ENCODE results near the gene FXYD4.
A peak's percentile ranks its signal among the peaks of the same experiment; 100 is the strongest.

FXYD4 gene

GRCh38 chr10:43347997-43348396, 23.4 kb upstream of the FXYD4 start:
- DNase-seq: no peak

GRCh38 chr10:43348511-43349312, 22.7 kb upstream of the FXYD4 start:
- peak; percentile 91 to 92 for DNase-seq

- no peak for DNase-seq
Observed at GRCh38 chr10:43350156-43350555, 21.3 kb upstream of the FXYD4 start.

GRCh38 chr10:43350686-43351085, 20.8 kb upstream of the FXYD4 start:
- DNase-seq: no peak

DNA sequence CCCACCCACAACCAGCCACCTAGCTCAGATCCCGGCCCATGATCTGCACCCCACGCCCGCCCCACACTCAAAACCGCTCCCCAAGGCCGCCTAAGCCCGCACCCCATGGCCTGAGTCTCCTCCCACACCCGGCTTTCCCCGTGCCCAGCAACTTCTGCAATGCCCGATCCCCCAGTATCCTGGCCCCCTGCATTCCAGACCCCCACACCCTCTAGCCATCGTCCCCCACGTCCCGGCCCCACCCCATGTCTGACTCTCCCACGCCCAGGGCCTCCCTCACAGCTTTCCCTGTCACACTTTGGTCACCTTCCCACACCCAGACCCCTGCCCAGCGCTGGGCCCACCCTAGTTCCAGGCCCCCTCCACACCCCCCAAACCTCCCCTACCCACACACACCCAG, 20.1 kb upstream of the FXYD4 start:
- DNase-seq: no peak

DNA sequence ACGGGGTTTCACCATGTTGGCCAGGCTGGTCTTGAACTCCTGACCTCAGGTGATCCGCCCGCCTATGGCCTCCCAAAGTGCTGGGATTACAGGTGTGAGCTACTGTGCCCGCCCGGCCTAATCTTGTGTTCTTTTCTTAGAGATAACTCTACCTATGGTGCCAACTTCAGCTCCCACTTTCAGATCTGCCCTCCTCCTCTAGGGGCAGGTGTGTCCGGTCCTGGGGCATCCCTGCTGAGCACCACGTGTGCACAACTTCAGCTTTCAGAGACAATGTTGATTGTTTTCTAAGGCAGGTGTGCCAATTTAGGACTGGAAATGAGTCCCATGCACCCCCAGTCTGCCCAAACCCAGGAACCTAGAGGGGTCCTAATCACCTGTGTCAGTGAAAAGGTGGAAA, 18.5 kb upstream of the FXYD4 start:
- no peak for DNase-seq

GRCh38 chr10:43353495-43354329, 17.7 kb upstream of the FXYD4 start:
- no peak for DNase-seq

DNA sequence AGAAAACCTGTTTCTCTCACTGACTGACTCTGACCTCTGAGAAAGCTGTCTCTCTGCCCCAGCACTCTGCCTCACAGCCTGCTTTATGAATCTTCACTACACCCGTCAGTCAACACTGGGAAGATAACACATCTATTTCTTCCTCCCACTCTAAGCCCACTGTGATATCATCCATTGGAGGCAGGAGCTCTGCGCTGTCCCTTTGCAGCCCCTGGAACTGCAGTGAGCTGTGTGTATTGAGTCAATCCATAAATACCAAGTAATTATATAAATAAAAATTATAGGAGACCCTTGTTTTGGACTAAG, 17.2 kb upstream of the FXYD4 start:
- no peak for DNase-seq

DNA sequence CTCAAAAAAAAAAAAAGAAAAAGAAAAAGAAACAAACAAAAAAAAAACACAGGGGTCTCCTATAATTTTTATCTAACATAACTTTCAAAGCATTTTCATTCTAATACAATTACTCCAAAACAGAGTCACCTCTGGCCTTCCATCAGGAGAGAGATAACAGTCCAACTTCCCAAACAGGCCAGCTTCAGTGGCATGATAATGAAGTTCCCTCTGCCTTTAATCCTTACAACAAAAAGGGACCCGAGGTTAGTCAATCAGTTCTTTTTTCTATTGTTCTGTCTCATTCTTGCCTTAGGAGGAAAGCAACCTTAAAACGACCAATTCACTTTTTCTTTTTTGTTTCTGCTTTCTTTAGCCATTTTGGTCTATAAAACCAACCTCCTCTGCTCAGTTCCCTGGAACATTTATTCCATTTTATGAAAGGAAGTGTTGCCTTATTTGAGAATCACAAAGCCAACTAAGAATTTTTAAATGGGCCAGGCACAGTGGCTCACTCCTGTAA, 16.5 kb upstream of the FXYD4 start:
- no peak for DNase-seq

DNA sequence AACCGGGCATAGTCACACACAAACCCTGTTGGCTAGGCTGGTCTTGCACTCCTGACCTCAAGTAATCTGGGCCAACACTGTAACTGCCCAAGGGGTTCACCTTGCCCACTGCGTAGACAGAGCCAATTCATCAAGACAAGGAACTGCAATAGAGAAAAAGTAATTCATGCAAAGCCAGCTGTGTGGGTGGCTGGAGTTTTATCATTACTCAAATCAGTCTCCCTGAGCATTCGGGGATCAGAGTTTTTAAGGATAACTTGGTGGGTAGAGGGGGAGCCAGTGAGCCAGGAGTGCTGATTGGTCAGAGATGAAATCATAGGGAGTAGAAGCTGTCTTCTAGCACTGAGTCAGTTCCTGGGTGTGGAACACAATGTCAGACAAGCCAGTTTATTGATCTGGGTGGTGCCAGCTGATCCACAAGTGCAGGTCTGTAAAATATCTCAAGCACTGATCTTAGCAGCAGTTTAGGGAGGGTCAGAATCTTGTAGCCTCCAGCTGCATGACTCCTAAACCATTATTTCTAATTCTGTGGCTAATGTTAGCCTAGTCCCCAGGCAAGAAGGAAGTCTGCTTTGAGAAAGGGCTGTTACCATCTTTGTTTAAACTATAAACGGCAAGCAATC, 15.6 kb upstream of the FXYD4 start:
- no peak for DNase-seq

GRCh38 chr10:43360086-43360485, 11.3 kb upstream of the FXYD4 start:
- DNase-seq: no peak

DNA sequence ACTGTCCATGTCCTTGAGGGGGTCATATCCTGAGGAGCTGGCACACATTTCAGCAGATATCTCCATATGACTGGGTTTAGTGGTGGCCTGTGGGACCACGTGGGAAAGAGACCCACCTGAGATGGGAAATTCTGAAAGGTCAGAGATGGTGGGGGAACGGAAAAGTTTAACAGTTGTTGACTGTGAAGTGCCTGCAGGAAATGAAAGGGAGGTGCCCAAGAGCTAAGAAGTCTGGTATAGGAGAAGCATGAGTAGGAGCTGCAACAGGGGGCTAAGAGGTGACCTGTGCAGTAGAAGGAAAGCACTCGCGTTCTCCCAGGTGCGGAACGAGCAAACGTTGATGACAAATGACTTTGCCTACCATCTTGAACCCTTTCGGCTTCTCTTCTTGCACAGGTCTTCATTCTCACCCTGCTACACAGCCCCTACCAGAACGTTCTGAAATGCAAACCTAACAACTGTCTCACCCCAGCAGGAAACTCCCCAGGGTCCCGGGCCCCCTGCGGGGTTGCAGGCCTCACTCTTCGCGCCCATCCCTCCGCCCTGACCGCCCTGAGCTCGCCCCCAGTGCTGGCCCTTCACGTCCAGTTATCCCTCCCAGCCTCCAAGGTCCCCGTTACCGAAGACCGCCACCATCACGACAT, 9.8 kb upstream of the FXYD4 start:
- no peak for DNase-seq

DNA sequence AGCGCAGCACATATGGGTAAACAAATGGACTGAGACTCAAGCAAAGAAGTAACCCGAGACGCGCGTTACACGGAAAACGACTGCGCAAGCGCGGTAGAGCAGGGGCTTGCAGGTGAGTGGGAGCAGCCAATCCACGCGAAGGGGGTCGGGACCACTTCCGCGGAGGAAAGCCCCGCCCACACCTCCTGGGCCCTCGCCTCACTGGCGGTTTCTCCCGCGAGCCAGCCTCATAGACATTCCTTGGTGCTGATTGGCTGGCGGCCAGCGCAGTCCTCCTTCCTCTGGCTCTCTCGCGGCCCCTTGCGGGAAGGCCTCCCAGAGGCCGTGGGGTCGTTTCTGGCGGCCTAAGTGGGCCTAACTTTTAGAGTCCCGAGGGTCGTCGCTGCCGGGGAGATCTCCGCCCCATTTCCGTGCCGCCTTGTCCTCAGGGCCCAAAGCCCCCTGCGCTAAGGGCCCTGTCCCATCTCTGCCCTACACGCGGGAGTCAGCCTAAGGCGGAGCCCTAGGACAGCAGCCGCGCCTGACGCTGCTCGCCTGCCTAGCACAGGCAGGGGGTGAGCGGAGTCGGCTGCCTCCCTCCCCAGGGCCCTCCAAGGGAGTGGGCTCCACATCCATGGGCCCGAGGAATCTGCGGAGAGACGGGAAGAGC, 9.1 kb upstream of the FXYD4 start:
- DNase-seq: peak; percentile 96 to 97

DNA sequence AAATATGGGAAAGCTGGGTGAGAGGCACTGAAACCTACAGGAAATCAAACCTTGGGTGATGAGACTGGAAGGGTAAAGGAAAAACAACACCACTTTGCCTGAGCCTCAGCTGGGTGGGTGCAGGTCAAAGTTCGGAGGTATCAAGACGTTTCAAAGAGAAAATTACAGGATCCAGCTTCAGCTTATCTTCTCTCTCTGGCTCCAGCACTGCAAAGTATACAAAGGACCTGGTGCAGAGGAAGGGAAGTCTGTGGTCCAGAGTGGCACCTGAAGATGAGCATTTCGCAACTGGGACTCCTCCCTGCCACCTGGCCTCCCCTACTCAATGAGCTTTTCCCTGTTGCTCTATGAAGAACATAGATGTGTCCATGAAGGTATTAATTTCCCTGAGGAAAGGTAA, 6.4 kb upstream of the FXYD4 start:
- no peak for DNase-seq

- DNase-seq: no peak
Observed at GRCh38 chr10:43369921-43370320, 1.5 kb upstream of the FXYD4 start.

GRCh38 chr10:43370671-43371215, 693 bp upstream of the FXYD4 start:
- DNase-seq: no peak

DNA sequence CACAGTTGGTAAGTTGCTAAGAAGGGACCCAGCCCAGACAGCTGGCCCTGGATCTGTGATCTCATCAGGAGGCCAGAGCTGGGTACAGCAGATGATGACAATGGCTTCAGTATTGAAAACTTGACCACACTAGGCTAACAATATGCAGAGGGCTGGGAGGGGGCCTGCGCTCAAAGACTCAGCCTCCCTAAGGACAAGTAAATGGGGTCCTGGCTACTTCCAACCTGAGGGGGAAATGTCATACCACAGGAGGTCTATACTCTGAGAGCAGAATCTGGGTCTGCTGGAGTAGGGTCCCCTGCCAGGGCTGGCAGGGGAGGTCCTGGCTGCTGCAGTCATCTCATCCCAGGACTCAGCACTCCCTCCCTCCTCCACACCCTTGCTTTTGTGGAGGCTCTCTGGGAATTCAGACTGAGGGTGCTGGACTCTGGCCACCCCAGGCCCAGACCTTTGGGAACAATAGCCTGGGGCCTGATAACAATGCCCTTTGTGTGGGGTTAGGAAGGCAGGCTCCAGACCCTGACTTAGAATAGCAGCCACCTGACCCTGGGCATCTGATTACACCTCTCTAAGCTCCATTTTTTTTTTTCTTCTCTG, 1.4 kb downstream of the FXYD4 start:
- DNase-seq: no peak

DNA sequence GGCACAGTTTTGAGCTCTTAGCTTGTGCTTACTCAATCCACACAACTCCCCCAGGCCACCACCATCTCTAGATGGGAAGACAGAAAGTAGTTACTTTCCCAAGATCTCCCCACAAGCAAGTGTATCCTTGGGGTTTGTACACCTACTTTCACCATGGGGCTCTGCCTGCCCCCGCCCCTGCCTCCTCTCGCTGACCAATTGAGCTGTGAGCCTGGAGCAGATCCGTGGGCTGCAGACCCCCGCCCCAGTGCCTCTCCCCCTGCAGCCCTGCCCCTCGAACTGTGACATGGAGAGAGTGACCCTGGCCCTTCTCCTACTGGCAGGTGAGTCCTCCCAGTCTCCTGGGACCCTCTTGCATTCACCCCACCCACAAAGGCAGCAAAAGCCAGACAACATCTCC, 2.0 kb downstream of the FXYD4 start:
- no peak for DNase-seq

DNA sequence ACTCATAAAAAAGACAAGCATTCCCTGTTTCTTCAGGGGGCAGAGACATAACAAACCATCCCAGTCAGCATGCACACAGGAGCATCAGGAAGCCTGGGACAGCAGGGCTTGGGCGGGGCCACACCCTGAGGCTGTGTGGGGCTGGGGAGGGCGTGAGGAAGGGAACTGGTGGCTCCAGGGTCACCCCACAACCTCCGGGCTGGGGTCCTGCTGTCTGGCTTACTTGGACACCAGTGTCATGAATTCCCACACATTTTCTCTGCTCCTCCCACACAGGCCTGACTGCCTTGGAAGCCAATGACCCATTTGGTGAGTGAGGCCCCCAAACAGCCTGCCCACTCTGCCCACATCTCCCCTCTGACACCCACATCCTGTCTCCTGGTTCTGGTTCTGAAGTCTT, 2.8 kb downstream of the FXYD4 start:
- no peak for DNase-seq

- no peak for DNase-seq
Observed at GRCh38 chr10:43375401-43376020, 4.1 kb downstream of the FXYD4 start.

GRCh38 chr10:43376046-43376635, 4.7 kb downstream of the FXYD4 start:
- DNase-seq: no peak

Data from inflammatory macrophage (primary cell).